Osteocyte (in vitro differentiated cells): ENCODE measurements around the gene MEOX1. TPM values are rescaled to one million over a fixed set of nuclear protein-coding genes. Genes with fewer than 3 reads are reported as not detected.

Experiments used
- DNase-seq: peaks from one replicate; pipeline ENCODE4 v3.0.0; 2021; ENCODE audit warnings: mixed read lengths; ENCODE audit not compliant: unreplicated experiment; ENCODE audit errors: extremely low spot score
- H3K27ac Mint-ChIP-seq: one replicate; pipeline ENCODE4 v1.8.0; 2021; ENCODE audit warnings: mild to moderate bottlenecking, mixed read lengths; ENCODE audit not compliant: unreplicated experiment
- H3K27me3 Mint-ChIP-seq: one replicate; pipeline ENCODE4 v1.8.0; 2021; ENCODE audit warnings: mixed read lengths; ENCODE audit not compliant: unreplicated experiment
- H3K36me3 Mint-ChIP-seq: one replicate; pipeline ENCODE4 v1.8.0; 2021; ENCODE audit warnings: mixed read lengths; ENCODE audit not compliant: unreplicated experiment
- H3K4me1 Mint-ChIP-seq: one replicate; pipeline ENCODE4 v1.8.0; 2021; ENCODE audit warnings: mixed read lengths; ENCODE audit not compliant: unreplicated experiment
- H3K4me3 Mint-ChIP-seq: one replicate; pipeline ENCODE4 v1.8.0; 2021; ENCODE audit warnings: mild to moderate bottlenecking, moderate library complexity, mixed read lengths; ENCODE audit not compliant: unreplicated experiment
- H3K9me3 Mint-ChIP-seq: one replicate; pipeline ENCODE4 v1.8.0; 2021; ENCODE audit warnings: mixed read lengths; ENCODE audit not compliant: unreplicated experiment
- long read RNA-seq: library from polyadenylated mRNA; unstranded; transcript quantifications from one replicate; pipeline ENCODE4 v2.0.0, GENCODE V29; 2021
- total RNA-seq: library from RNA; stranded (reverse); gene quantifications from 2 replicates; pipeline ENCODE4 v1.2.1, GENCODE V29; 2021
- TF ChIP-seq, protein P1 (sequence below): fragments of 200-600 bp; sonication (generic); IDR thresholded peaks from 2 replicates; pipeline ENCODE4 v1.5.0; 2021; ENCODE audit warnings: antibody characterized with exemption, mild to moderate bottlenecking, moderate library complexity

Gene MEOX1
- not detected in 2 replicates for total RNA-seq
- long read RNA-seq: 0 reads

DNA sequence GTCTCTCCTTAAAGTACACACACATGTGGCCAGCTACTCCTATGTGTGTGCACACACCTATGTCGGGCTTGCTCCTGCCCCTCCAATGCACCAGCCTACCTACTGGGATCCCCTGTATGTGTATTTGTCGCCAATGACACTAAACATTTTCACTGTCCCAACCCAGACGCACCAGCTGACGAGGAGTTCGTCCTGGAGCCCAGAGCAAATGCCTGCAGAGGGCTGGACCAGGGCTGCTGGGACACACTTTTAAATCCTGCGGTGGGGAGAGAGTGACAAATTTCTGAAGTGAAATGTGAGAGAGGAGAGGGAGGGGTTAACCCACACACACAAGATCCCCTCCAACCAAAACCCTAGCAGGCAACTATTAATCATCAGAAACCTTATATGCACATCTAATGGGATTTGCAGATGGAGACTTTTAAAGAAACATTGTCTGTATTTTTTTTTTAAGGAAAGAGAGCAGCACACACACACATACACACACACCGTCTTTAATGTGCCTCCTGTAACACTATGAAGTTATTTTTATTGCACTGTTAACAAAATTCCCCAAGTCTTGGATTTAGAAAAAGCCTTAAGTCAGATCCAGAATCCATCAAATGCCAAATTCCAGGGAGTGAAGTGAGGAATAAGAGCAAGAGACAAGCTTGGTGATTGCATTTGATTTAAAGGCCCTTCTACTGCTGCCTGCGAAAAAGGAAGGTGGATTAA, at the start of gene MEOX1:
Gene MEOX1 (minus strand): TSS at position 224 of the 714 bp plus-strand sequence. CDS start 388 bp downstream, outside the sequence.
- Mint-ChIP-seq H3K27me3 (no peaks in the 10 kb centered on the region), H3K4me3 (peak within 1 kb of the TSS; percentile 14), H3K4me1 (peaks cover 25% of the 10 kb centered on the region), H3K36me3 (no peaks in the 10 kb centered on the region), H3K27ac (peak within 1 kb of the TSS; percentile 43), H3K9me3 (no peaks in the 10 kb centered on the region)
- TF ChIP-seq, protein P1, sequence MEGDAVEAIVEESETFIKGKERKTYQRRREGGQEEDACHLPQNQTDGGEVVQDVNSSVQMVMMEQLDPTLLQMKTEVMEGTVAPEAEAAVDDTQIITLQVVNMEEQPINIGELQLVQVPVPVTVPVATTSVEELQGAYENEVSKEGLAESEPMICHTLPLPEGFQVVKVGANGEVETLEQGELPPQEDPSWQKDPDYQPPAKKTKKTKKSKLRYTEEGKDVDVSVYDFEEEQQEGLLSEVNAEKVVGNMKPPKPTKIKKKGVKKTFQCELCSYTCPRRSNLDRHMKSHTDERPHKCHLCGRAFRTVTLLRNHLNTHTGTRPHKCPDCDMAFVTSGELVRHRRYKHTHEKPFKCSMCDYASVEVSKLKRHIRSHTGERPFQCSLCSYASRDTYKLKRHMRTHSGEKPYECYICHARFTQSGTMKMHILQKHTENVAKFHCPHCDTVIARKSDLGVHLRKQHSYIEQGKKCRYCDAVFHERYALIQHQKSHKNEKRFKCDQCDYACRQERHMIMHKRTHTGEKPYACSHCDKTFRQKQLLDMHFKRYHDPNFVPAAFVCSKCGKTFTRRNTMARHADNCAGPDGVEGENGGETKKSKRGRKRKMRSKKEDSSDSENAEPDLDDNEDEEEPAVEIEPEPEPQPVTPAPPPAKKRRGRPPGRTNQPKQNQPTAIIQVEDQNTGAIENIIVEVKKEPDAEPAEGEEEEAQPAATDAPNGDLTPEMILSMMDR: no peak
- no peak for DNase-seq

DNA sequence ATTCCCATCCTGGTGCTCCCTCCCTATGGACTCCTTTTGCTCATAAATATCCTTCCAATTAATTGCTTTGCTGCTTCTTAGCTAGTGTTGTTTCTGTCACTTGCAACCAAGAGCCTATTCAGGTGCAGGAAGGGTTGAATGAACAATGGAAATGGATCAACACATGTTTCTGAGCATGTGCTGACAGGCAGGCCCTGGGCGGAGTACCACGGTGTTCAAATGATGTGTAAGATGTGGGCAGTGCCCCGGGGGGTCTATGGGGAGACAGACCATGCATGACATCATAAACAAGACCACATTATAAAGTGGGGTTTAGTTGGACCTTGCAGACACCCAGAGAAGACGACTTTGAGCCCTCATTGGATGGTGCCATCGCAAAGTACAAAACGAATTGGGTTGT, 48.4 kb upstream of the MEOX1 start:
- no peak for DNase-seq
- Mint-ChIP-seq H3K9me3 (no peaks in the 10 kb centered on the region), H3K4me3 (no peak overlapping the region), H3K27me3 (peaks cover 5% of the 10 kb centered on the region), H3K27ac (no peak overlapping the region), H3K4me1 (peaks cover 11% of the 10 kb centered on the region), H3K36me3 (no peaks in the 10 kb centered on the region)
- TF ChIP-seq, protein P1: no peak

DNA sequence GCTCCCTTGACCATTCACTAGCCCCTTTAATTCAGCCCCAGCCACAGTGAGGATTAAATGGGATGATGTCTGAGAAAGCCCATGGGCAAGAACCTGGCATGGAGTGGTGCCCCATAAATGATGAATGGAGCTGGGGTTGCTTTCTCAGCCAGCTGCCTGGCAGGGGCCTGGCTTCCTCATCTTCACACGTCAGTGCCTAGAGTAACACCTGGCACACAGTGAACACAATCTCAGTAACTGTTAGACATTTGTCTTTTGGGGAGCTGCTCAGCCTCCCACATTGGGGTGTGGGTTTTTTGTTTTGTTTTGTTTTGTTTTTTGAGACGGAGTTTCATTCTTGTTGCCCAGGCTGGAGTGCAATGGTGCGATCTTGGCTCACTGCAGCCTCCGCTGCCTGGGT, 47.5 kb upstream of the MEOX1 start:
- Mint-ChIP-seq H3K27ac (no peak overlapping the region), H3K36me3 (no peaks in the 10 kb centered on the region), H3K9me3 (no peaks in the 10 kb centered on the region), H3K4me3 (no peak overlapping the region), H3K27me3 (peaks cover 6% of the 10 kb centered on the region), H3K4me1 (peaks cover 9% of the 10 kb centered on the region)
- TF ChIP-seq, protein P1: no peak
- DNase-seq: no peak

DNA sequence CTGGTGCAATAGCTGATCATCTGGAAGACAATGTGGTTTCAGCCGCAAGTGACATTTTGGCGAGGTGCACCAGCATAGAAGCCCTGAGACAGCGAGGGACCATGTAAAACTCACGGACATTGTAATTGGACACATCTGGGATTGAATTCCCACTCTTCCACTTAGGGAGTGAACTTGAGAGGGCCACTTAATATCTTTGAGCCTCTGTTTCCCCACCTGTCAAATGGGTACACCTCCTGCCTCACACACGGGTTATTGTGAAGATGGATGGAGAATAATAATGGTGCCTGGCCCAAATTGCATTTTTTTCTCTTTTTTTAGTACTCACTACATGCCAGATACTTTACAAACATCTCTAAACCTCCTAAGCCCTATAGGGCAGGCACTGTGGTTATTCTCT, 45.5 kb upstream of the MEOX1 start:
- Mint-ChIP-seq H3K36me3 (no peaks in the 10 kb centered on the region), H3K4me1 (no peaks in the 10 kb centered on the region), H3K4me3 (no peak overlapping the region), H3K27ac (no peak overlapping the region), H3K9me3 (no peaks in the 10 kb centered on the region), H3K27me3 (peaks cover 2% of the 10 kb centered on the region)
- TF ChIP-seq, protein P1: no peak
- DNase-seq: no peak

DNA sequence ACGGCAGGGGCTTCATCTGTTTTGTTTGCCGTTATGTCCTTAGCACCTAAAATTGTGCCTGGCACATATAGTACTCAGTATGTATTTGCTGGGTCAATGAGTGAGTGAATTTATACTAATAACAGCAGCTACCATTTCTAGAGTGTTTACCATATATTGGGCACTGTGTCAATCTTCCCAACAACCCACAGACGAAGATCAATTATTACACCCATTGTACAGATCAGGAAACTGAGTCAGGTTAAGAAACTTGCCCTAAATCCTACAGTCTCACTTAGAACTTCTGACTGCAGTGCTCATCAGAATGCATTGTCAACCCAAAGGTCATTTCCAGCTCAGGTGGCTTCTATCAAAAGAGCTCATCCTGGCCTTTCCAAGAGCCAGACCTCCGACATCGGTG, 44.5 kb upstream of the MEOX1 start:
- Mint-ChIP-seq H3K36me3 (no peaks in the 10 kb centered on the region), H3K4me3 (no peak overlapping the region), H3K4me1 (no peaks in the 10 kb centered on the region), H3K27me3 (peaks cover 2% of the 10 kb centered on the region), H3K27ac (no peak overlapping the region), H3K9me3 (no peaks in the 10 kb centered on the region)
- TF ChIP-seq, protein P1: no peak
- DNase-seq: no peak
